ENCODE results near the gene WDR3.
A peak's percentile ranks its signal among the peaks of the same experiment; 100 is the strongest.

Gene WDR3

GRCh38 chr1:117959364-117959763, 29.8 kb downstream of the WDR3 start:
- no peak overlapping the region for H3K4me3 ChIP-seq (ENCODE audit: low read depth, low read length)
- no peaks in the 10 kb centered on the region for H3K9me3 ChIP-seq (ENCODE audit: control insufficient read depth, low read length)
- no peaks in the 10 kb centered on the region for H3K4me1 ChIP-seq
- H2AFZ ChIP-seq, result no peak overlapping the region
- no peaks in the 10 kb centered on the region for H3K27me3 ChIP-seq (ENCODE audit: control insufficient read depth, insufficient read depth, low read length)
- no peak overlapping the region for H3K9ac ChIP-seq
- TF ChIP-seq, protein P1, sequence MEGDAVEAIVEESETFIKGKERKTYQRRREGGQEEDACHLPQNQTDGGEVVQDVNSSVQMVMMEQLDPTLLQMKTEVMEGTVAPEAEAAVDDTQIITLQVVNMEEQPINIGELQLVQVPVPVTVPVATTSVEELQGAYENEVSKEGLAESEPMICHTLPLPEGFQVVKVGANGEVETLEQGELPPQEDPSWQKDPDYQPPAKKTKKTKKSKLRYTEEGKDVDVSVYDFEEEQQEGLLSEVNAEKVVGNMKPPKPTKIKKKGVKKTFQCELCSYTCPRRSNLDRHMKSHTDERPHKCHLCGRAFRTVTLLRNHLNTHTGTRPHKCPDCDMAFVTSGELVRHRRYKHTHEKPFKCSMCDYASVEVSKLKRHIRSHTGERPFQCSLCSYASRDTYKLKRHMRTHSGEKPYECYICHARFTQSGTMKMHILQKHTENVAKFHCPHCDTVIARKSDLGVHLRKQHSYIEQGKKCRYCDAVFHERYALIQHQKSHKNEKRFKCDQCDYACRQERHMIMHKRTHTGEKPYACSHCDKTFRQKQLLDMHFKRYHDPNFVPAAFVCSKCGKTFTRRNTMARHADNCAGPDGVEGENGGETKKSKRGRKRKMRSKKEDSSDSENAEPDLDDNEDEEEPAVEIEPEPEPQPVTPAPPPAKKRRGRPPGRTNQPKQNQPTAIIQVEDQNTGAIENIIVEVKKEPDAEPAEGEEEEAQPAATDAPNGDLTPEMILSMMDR (IDR thresholded peaks at IDR 0.05), result no peak
- no peak overlapping the region for H3K4me2 ChIP-seq (ENCODE audit: low read length)
- H3K27ac ChIP-seq, result no peak overlapping the region
- no peaks in the 10 kb centered on the region for H3K36me3 ChIP-seq (ENCODE audit: control insufficient read depth, insufficient read depth, low read length)
- H3K79me2 ChIP-seq, result no peaks in the 10 kb centered on the region

DNA sequence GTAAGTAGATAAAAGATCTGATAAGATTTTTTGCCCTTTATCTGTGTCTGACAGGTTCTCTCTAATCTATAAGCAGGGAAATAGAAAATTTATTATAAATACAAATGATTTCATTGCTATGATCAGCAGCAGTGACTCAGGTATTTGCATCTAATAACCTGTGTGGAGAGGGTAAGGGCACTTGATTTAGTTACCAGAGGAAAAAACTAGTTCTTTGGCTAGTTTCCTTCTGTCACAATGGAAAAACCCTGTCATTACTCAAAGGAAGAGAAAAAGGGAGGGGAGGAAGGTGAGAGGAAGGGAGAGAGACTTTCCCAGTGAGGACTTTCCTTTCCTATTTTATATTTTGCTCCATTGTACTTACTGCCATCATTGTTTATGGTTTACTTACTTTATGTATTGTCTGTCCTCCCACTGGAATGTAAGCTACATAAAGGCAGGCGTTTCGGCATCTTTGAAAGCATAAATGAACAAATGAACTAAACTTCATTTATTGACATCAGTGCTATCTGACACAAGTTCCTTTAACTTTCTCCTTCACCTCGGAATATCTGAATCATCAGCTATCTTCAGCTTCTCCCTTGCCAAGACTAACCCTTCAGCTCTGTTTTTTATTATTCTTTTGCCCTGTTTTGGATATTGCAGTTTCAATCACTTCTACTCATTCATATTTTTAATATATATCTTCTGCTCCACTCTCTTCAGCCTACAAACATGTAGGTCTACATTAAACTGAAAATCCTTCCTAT, 34.9 kb downstream of the WDR3 start:
- TF ChIP-seq, protein P1 (IDR thresholded peaks at IDR 0.05), result no peak
- Histone ChIP-seq H3K9ac (no peak overlapping the region), H3K4me2 (ENCODE audit: low read length) (no peak overlapping the region), H3K27ac (no peak overlapping the region), H3K79me2 (no peaks in the 10 kb centered on the region), H3K4me1 (no peaks in the 10 kb centered on the region), H2AFZ (no peak overlapping the region), H3K4me3 (ENCODE audit: low read depth, low read length) (no peak overlapping the region), H3K9me3 (ENCODE audit: control insufficient read depth, low read length) (no peaks in the 10 kb centered on the region), H3K36me3 (ENCODE audit: control insufficient read depth, insufficient read depth, low read length) (no peaks in the 10 kb centered on the region), H3K27me3 (ENCODE audit: control insufficient read depth, insufficient read depth, low read length) (no peaks in the 10 kb centered on the region)

- no peak overlapping the region for H3K4me2 ChIP-seq (ENCODE audit: low read length)
- no peaks in the 10 kb centered on the region for H3K27me3 ChIP-seq (ENCODE audit: control insufficient read depth, insufficient read depth, low read length)
- H3K9ac ChIP-seq, result no peak overlapping the region
- peak overlapping the region; percentile 24 for H3K27ac ChIP-seq
- no peaks in the 10 kb centered on the region for H3K36me3 ChIP-seq (ENCODE audit: control insufficient read depth, insufficient read depth, low read length)
- H3K4me1 ChIP-seq, result peaks cover 5% of the 10 kb centered on the region
- no peak overlapping the region for H3K4me3 ChIP-seq (ENCODE audit: low read depth, low read length)
- no peaks in the 10 kb centered on the region for H3K9me3 ChIP-seq (ENCODE audit: control insufficient read depth, low read length)
- H3K79me2 ChIP-seq, result no peaks in the 10 kb centered on the region
- TF ChIP-seq, protein P1 (IDR thresholded peaks at IDR 0.05), result no peak
- H2AFZ ChIP-seq, result no peak overlapping the region
Observed at GRCh38 chr1:117967477-117967876, 37.9 kb downstream of the WDR3 start.

- no peaks in the 10 kb centered on the region for H3K79me2 ChIP-seq
- H3K4me3 ChIP-seq (ENCODE audit: low read depth, low read length), result no peak overlapping the region
- H3K9ac ChIP-seq, result no peak overlapping the region
- H3K4me1 ChIP-seq, result peaks cover 5% of the 10 kb centered on the region
- H3K9me3 ChIP-seq (ENCODE audit: control insufficient read depth, low read length), result no peaks in the 10 kb centered on the region
- no peaks in the 10 kb centered on the region for H3K27me3 ChIP-seq (ENCODE audit: control insufficient read depth, insufficient read depth, low read length)
- H3K36me3 ChIP-seq (ENCODE audit: control insufficient read depth, insufficient read depth, low read length), result no peaks in the 10 kb centered on the region
- H3K4me2 ChIP-seq (ENCODE audit: low read length), result no peak overlapping the region
- H2AFZ ChIP-seq, result no peak overlapping the region
- TF ChIP-seq, protein P1 (IDR thresholded peaks at IDR 0.05), result no peak
- peak overlapping the region; percentile 24 for H3K27ac ChIP-seq
Observed at GRCh38 chr1:117967881-117968280, 38.3 kb downstream of the WDR3 start.

DNA sequence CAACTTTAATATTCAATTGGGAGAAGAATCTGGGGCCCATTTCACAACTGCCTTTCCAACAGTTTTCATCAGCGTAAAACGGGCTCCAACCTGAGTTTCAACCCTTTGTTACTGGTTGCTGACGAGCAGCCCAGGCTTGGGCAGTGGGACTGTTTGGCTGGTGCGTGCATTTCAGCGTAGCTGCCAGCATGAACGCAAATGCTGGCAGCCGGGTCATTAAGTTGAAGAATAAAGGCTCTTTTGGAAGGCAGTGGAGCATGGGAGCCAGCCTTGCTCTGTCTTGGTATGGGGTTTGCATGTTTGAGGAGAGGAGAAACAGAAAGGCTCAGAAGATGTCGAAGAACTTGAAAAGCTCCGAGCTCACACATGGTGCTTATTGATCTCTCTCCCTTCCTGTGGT, 40.7 kb downstream of the WDR3 start:
- peak overlapping the region; percentile 24 for H3K27ac ChIP-seq
- H3K4me1 ChIP-seq, result peaks cover 5% of the 10 kb centered on the region
- H3K27me3 ChIP-seq (ENCODE audit: control insufficient read depth, insufficient read depth, low read length), result no peaks in the 10 kb centered on the region
- H2AFZ ChIP-seq, result peak overlapping the region; percentile 46
- H3K36me3 ChIP-seq (ENCODE audit: control insufficient read depth, insufficient read depth, low read length), result no peaks in the 10 kb centered on the region
- no peak overlapping the region for H3K4me2 ChIP-seq (ENCODE audit: low read length)
- H3K4me3 ChIP-seq (ENCODE audit: low read depth, low read length), result no peak overlapping the region
- no peaks in the 10 kb centered on the region for H3K9me3 ChIP-seq (ENCODE audit: control insufficient read depth, low read length)
- TF ChIP-seq, protein P1 (IDR thresholded peaks at IDR 0.05), result no peak
- no peak overlapping the region for H3K9ac ChIP-seq
- H3K79me2 ChIP-seq, result no peaks in the 10 kb centered on the region
